Dedifferentiated amniotic fluid mesenchymal stem cell (primary cell): Measurements from ENCODE around the gene SIMC1.
"Not testable (repeated sequence)": the region's sequence is repeated elsewhere in the genome, so short reads cannot be mapped to it uniquely, and the experiment has no call there.

Experiments used
- DNase-seq: peaks from one replicate; pipeline ENCODE4 v3.0.0-alpha.2; 2016; ENCODE audit errors: extremely low spot score

SIMC1 gene

GRCh38 chr5:176290057-176290840 lies 52.0 kb downstream of the SIMC1 start:
- DNase-seq: not testable (repeated sequence)

DNA sequence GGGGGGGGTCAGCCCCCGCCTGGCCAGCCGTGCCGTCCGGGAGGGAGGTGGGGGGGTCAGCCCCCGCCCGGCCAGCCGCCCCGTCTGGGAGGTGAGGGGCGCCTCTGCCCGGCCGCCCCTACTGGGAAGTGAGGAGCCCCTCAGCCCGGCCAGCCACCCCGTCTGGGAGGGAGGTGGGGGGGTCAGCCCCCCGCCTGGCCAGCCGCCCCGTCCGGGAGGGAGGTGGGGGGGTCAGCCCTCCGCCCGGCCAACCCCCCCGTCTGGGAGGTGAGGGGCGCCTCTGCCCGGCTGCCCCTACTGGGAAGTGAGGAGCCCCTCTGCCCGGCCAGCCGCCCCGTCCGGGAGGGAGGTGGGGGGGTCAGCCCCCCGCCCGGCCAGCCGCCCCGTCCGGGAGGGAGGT lies 67.1 kb downstream of the SIMC1 start:
- DNase-seq: not testable (repeated sequence)

DNA sequence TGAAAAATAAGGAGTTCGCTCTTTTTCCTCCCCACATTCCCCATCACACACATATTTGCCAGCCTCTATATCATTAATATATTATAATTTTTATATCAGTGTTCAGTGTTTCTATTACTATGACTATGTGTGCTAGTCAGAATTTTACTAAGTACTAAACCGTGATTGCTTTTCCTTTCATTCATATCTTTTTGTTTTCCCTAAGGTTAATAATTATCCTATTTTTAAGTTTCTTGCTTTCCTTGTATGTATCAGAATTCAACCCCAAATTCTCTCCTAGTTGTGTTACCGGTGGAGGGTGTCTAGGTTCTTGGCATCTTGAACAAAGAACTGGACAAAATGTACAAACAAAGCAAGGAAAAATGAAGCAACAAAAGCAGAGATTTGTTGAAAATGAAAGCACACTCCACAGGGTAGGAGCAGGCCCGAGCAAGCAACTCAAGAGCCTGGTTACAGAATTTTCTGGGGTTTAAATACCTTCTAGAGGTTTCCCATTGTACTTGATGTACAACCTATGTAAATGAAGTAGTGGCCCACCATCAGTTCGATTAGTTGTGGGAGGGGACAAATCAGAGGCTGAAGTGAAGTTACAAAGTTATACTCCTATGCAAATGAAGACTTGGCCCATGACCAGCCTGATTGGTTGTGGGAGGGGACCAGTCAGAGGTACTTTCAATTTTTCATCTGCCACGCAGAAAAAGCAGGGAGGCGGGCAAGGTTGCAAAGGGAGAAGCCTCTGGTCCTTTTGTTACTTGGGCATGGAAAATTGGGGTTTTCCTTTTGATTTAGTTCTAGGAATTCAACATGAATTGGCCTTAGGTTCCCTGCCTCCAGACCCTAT lies 79.5 kb downstream of the SIMC1 start:
- no peak for DNase-seq

DNA sequence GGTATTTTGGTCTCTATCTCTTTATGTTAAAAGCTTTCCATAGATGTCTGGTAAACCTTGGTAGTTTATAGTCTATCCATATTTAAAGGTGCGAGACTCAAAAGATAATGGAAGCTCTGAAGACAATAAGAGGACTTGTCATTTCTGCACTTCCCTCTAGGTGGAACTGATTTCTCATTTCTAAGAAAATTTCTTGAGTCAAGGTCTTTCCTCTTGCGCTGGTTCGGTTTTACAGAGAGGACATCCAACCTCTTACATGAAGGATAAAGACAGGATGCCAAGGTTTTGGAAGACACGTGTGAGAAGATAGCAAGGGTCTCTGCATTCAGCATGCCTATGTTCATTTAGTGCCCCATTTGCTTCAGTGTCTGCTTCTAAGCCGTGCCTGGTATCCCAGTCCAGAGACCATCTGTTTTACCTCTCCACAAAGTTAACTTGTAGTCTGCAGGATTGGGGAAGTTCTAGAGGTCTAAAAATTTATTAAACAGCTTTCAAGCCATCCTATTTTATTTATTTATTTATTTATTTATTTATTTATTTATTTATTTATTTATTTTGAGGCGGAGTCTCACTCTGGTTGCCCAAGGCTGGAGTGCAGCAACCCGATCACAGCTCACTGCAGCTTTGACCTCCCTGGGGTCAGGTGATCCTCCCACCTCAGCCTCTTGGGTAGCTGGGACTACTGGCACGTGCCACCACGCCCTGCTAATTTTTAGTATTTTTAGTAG lies 81.8 kb downstream of the SIMC1 start:
- DNase-seq: no peak

GRCh38 chr5:176320577-176320976 lies 82.4 kb downstream of the SIMC1 start:
- DNase-seq: no peak

DNA sequence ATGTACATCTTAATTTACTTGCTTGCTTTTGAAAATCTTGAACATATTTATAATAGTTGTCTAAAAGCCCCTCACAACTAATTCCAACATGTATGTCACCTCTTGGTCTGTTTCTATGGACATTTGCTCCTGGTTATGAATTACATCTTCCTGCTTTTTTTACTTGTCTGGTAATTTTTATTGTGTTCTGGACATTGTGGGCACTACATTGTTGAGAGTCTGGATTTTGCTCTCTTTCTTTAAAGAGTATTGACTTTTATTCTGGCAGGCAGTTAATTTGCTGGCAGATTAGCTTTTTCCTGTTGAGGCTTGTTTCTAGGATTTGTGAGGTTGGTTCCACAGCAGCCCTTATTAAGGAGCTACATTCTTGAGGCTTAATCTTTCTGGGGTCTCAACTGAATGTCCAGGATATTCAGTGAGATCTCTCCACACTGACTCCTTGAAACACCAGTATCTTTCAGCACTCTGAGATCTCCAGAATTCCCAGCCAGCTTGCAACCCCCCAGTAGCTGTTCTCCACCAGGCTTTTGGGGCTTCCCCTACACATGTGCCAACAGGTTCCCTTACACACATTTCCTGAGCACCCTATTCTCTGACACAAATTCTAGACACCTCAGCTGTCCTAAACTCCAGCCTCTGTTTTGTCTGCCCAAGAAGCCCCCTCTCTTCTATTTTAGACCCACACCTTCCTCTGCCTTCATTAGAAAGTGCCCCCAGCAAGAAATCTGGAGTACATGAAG lies 96.0 kb downstream of the SIMC1 start:
- no peak for DNase-seq

DNA sequence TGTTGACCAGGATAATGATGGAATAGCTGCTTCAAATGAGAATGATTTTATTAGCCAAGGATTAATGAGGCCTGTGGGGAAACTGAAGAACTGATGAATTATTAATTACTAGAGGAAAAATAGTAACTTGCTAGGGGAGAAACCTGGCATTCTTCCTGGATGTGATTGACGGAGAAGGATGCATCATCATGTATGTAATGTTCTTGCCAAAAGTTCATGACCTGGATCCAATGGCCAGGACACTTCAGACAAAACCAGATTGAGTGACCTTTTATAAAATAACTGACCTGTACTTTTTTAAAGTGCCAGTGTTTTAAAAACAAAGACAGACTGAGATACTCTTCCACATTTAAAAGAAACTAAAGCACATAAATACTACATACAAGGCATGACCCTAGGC lies 99.7 kb downstream of the SIMC1 start:
- no peak for DNase-seq

GRCh38 chr5:176339304-176339703 lies 101.1 kb downstream of the SIMC1 start:
- no peak for DNase-seq

GRCh38 chr5:176341325-176342157 lies 103.3 kb downstream of the SIMC1 start:
- no peak for DNase-seq

GRCh38 chr5:176342158-176342483 lies 103.9 kb downstream of the SIMC1 start:
- DNase-seq: no peak

DNA sequence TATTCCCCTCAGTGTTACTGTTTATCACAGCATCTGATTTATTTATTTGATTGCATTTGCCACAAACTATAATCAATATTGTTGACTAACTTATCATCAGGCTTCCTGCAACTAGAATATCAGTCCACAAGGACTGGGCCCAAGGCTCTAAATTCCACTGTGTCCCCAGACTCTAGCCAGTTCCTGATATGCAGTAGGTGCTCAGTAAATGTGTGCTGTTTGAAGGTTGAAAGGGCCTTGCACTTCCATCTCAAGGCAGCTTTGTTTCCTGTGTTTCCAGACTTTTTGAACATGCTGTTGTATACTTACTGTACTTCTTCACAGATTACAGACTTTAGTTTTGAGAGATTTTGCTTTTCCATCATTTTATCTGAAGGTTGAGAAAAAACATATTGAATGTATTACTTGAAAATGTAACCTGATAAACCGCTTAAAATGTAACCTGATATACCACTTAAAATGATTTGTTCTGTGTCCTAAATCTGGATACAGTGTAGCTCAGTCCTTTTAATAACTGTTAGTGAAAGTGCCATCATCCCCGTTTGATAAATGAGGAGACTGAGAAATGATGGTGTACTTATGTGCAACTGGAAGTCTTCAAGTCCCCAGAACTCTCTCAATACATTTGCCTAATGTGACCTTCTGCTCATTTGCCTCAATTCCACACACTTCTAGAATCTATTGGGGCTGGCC lies 104.7 kb downstream of the SIMC1 start:
- no peak for DNase-seq

DNA sequence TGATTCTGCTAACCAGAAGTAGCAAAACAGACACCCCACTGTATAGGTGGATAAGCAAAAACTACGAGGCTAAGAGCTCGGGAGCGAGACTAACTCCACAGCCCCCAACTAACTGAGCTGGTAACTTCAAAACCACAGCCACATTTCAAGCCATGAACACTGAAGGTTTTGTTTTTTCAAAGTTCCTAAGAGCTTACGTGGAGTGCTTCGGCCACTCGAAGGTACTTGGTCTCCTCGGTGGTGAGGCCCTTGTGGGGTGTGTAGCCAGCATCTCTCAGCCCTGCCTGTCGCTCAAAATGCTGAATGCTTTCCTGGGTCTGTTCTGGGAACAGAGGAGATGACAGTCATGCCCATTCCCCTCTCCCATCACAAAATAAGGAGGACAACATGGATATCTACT lies 112.2 kb downstream of the SIMC1 start:
- no peak for DNase-seq

DNA sequence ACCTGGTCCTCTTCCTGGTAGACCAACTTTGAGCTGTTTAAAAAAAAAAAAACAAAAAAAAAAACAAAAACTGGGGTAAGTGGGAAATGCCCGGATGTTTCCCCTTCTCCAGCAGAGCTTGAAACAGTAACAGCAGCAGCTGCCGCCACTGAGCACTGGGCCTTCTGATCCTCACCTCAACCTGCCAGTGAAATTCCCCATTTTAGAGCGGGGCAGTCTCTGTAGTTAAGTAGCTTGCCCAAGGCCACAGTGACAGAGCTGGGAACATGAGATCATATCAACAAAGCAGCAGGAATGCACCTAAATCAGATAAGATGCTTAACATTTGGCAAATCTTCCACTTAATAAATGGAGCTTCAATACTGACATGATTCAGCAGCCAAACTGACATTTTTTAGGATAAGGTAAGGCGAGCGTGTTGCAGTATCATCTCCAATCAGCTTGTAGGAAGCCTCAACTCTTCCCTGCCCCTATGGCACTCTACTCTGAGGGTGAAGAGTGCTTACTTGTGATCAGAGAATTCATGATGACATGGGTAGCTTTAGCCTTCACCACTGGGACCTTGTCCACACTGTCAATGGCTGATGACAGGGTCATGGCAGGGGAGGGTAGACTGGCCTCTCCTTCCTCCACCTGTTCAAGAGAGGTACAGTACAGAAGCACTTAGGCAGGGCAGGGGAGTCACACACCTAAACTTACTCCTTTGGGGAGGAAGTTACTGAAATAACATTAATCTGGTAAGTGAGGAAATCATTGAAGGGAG lies 114.1 kb downstream of the SIMC1 start:
- DNase-seq: no peak

- DNase-seq: no peak
Measured at GRCh38 chr5:176353533-176353932, 115.3 kb downstream of the SIMC1 start.

GRCh38 chr5:176355400-176356178 lies 117.4 kb downstream of the SIMC1 start:
- no peak for DNase-seq

- DNase-seq: no peak
Measured at GRCh38 chr5:176356179-176356566, 117.9 kb downstream of the SIMC1 start.

GRCh38 chr5:176359658-176360057 lies 121.4 kb downstream of the SIMC1 start:
- DNase-seq: no peak

- DNase-seq: no peak
Measured at GRCh38 chr5:176360894-176361436, 122.7 kb downstream of the SIMC1 start.
